ENCODE measurements around the gene TMEM266.

DNA sequence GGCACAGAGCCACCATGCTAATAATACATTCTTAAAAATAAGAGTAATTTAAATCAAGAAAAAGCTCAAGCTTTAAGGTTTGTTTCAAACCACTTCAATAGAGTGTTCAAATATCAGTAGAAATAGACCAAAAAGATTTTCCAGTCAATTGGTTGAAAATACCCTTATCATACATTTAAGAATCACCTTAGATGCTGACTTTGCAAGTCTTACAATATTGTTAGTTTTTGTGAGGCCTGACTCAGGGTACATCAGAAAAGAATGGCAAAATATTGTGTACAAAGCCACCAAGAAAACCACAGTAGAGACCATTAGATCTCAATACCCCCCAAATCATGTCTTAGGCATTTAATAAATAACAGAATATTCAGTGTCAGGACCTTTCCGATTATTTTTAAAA, 27.7 kb upstream of the TMEM266 start:
- TF ChIP-seq, protein P1, sequence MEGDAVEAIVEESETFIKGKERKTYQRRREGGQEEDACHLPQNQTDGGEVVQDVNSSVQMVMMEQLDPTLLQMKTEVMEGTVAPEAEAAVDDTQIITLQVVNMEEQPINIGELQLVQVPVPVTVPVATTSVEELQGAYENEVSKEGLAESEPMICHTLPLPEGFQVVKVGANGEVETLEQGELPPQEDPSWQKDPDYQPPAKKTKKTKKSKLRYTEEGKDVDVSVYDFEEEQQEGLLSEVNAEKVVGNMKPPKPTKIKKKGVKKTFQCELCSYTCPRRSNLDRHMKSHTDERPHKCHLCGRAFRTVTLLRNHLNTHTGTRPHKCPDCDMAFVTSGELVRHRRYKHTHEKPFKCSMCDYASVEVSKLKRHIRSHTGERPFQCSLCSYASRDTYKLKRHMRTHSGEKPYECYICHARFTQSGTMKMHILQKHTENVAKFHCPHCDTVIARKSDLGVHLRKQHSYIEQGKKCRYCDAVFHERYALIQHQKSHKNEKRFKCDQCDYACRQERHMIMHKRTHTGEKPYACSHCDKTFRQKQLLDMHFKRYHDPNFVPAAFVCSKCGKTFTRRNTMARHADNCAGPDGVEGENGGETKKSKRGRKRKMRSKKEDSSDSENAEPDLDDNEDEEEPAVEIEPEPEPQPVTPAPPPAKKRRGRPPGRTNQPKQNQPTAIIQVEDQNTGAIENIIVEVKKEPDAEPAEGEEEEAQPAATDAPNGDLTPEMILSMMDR (IDR thresholded peaks at IDR 0.05) = no peak
- TF ChIP-seq POLR2A (IDR thresholded peaks at IDR 0.05) (no peak), POLR2AphosphoS5 (IDR thresholded peaks at IDR 0.05) (no peak), EP300 (IDR thresholded peaks at IDR 0.05) (no peak)

Data from upper lobe of left lung (tissue), 4 donors.